ENCODE results near the gene PSMA5.

- TF ChIP-seq ZBTB33 (IDR thresholded peaks at IDR 0.05) (no peak), YY1 (IDR thresholded peaks at IDR 0.05; ENCODE audit: low read depth, low read length) (no peak)
These were observed 33.2 kb downstream of the PSMA5 start for GRCh38 chr1:109392788-109393616.
